Psoas muscle (tissue), 8 donors: ENCODE measurements around the gene MRPL40. TPM values are rescaled to one million over a fixed set of nuclear protein-coding genes. Genes with fewer than 3 reads are reported as not detected.

Source experiments
- ATAC-seq, 4 donors: fragments of 200-7000 bp; cut with Tn5 transposase; one replicate each; pipeline ENCODE4 v1.9.1; 2020; ENCODE audit warnings: moderate library complexity in 3 of 4, mild to moderate bottlenecking in 2 of 4
- DNase-seq, 2 donors: peaks; one replicate each; pipeline ENCODE4 v3.0.0-alpha.2; 2020
- H3K27ac ChIP-seq: fragments of 200-600 bp; one replicate; pipeline ENCODE4 v1.8.0; 2022
- H3K27me3 ChIP-seq, 3 donors: fragments of 200-600 bp in 1 of 3; one replicate each; pipeline versions ENCODE4 v1.6.1 to v1.8.0; 2013 to 2022; ENCODE audit warnings: low read length in 2 of 3, mild to moderate bottlenecking in 2 of 3, moderate library complexity in 1 of 3; ENCODE audit not compliant: insufficient read depth in 3 of 3
- H3K36me3 ChIP-seq, 2 donors: fragments of 200-600 bp in 1 of 2; one replicate each; pipeline versions ENCODE4 v1.6.1 to v1.8.0; 2013 to 2022; ENCODE audit warnings: low read depth in 1 of 2, mild to moderate bottlenecking in 1 of 2, moderate library complexity in 1 of 2; ENCODE audit not compliant: insufficient read depth in 1 of 2
- H3K4me1 ChIP-seq: fragments of 200-600 bp; one replicate; pipeline ENCODE4 v1.8.0; 2022
- H3K4me3 ChIP-seq: fragments of 200-600 bp; one replicate; pipeline ENCODE4 v1.8.0; 2022; ENCODE audit warnings: mild to moderate bottlenecking
- H3K9me3 ChIP-seq: fragments of 200-600 bp; one replicate; pipeline ENCODE4 v1.8.0; 2022
- WGBS, 3 donors: extraction: QIAGEN DNeasy Blood & Tissue Kit; methylation state at CpG; one replicate each; pipeline versions ENCODE4 v1.1.6 to v1.1.7; 2013; 5-methylcytosine and 5-hydroxymethylcytosine counted together
- intact Hi-C, 2 donors: fragments of 100-400 bp; cut with DNase I; formaldehyde crosslinking; loops; one replicate each; pipeline versions ENCODE4 v1.11.0 to v1.14.2; 2022
- polyA plus RNA-seq, 3 donors: library from polyadenylated mRNA; stranded (reverse); fragments of 200-250 nt; gene quantifications; one replicate each; pipeline ENCODE4 v1.2.3, GENCODE V29; 2013
- total RNA-seq, 4 donors: library from RNA; stranded (reverse); fragmentation: NEBNext Ultra II Directional in 2 of 4; extraction: Animal tissue kit (Norgen Biotek cat#: 25700) in 2 of 4; gene quantifications; one replicate each; pipeline versions ENCODE4 v1.2.1 to v1.2.4, GENCODE V29; 2021 to 2023
- TF ChIP-seq, protein P1 (sequence below): fragments of 200-600 bp; IDR thresholded peaks from one replicate; pipeline ENCODE4 v1.8.0; 2022; ENCODE audit warnings: antibody characterized with exemption
- donor health status: healthy with polysubstance abuse.
- donor health status: DM: no; HTN: no; CAD: no; lungs with moderate emphysema.
- donor health status: Bipolar disorder and iron deficiency.
- donor health status: healthy.
- donor health status: DM: yes; HTN: yes; CAD: no.
- donor health status: DM: no; HTN: no; CAD: no.
- donor health status: DM: no; HTN: no; CAD: no.
- donor health status: DM: yes; HTN: yes; CAD: no.

MRPL40 gene
- total and polyA plus RNA-seq, 7 donors, result 45.8 to 78.6 (median 60.1) TPM

- peaks cover 32 to 100% of the 10 kb centered on the region in 2 donors for H3K36me3 ChIP-seq
- H3K4me3 ChIP-seq, result no peak overlapping the region
- ATAC-seq (no peak), DNase-seq (no peak)
- H3K27ac ChIP-seq, result no peak overlapping the region
- intact Hi-C loops, result loop anchor here in 1 of 2 donors (10.0 kb wide), 1 partner anchor 72 kb away; no protein-coding TSS in a partner anchor
- no peaks in the 10 kb centered on the region for H3K9me3 ChIP-seq
- 88 to 95% (median 93%) methylated on average over 10 of the region's 10 CpGs for WGBS, 3 donors
- TF ChIP-seq, protein P1, sequence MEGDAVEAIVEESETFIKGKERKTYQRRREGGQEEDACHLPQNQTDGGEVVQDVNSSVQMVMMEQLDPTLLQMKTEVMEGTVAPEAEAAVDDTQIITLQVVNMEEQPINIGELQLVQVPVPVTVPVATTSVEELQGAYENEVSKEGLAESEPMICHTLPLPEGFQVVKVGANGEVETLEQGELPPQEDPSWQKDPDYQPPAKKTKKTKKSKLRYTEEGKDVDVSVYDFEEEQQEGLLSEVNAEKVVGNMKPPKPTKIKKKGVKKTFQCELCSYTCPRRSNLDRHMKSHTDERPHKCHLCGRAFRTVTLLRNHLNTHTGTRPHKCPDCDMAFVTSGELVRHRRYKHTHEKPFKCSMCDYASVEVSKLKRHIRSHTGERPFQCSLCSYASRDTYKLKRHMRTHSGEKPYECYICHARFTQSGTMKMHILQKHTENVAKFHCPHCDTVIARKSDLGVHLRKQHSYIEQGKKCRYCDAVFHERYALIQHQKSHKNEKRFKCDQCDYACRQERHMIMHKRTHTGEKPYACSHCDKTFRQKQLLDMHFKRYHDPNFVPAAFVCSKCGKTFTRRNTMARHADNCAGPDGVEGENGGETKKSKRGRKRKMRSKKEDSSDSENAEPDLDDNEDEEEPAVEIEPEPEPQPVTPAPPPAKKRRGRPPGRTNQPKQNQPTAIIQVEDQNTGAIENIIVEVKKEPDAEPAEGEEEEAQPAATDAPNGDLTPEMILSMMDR, result no peak
- H3K27me3 ChIP-seq, result no peaks in the 10 kb centered on the region
- no peaks in the 10 kb centered on the region for H3K4me1 ChIP-seq
Observed at GRCh38 chr22:19456541-19456940, 24.2 kb downstream of the MRPL40 start.

- no peak overlapping the region for H3K27ac ChIP-seq
- TF ChIP-seq, protein P1, result no peak
- WGBS, 3 donors, result 92 to 94% (median 94%) methylated on average over 8 of the region's 8 CpGs
- H3K27me3 ChIP-seq, result no peaks in the 10 kb centered on the region
- H3K4me1 ChIP-seq, result no peaks in the 10 kb centered on the region
- no peaks in the 10 kb centered on the region for H3K9me3 ChIP-seq
- DNase-seq (no peak), ATAC-seq (no peak)
- peaks cover 27 to 100% of the 10 kb centered on the region in 2 donors for H3K36me3 ChIP-seq
- intact Hi-C loops, result loop anchor here in 1 of 2 donors (10.0 kb wide), 1 partner anchor 73 kb away; no protein-coding TSS in a partner anchor
- H3K4me3 ChIP-seq, result no peak overlapping the region
Observed at GRCh38 chr22:19457828-19458428, 25.6 kb downstream of the MRPL40 start.

GRCh38 chr22:19460036-19460435 is 27.7 kb downstream of the MRPL40 start:
- intact Hi-C loops, result no loop called here
- ATAC-seq (no peak), DNase-seq (no peak)
- WGBS, 3 donors, result 86 to 91% (median 91%) methylated on average over 2 of the region's 2 CpGs
- no peaks in the 10 kb centered on the region for H3K4me1 ChIP-seq
- peaks cover 27 to 100% of the 10 kb centered on the region in 2 donors for H3K36me3 ChIP-seq
- no peak overlapping the region for H3K27ac ChIP-seq
- H3K4me3 ChIP-seq, result no peak overlapping the region
- H3K27me3 ChIP-seq, result no peaks in the 10 kb centered on the region
- no peaks in the 10 kb centered on the region for H3K9me3 ChIP-seq
- TF ChIP-seq, protein P1, result no peak

DNA sequence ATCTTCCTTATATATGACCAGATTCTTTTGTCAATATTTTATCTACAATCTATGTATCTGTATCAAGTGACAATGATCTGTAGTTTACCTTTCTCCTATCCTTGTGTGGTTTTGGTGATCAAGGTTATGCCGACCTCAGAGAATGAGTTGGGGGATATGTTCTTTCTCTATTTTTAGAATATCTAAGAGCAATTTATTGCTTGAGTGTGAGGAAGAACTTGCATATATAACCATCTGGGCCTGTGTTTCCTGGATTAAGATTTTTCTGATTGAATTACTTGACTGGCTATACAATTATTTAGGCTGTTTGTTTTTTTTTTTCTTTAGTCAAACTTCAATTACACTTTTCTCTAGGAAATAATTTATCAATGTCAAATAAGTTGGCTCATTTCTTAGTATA is 29.2 kb downstream of the MRPL40 start:
- ATAC-seq (no peak), DNase-seq (no peak)
- no peaks in the 10 kb centered on the region for H3K27me3 ChIP-seq
- peaks cover 18 to 100% of the 10 kb centered on the region in 2 donors for H3K36me3 ChIP-seq
- no peaks in the 10 kb centered on the region for H3K4me1 ChIP-seq
- no peak overlapping the region for H3K4me3 ChIP-seq
- 91 to 93% (median 93%) methylated on average over 1 of the region's 1 CpG for WGBS, 3 donors
- TF ChIP-seq, protein P1, result no peak
- no peaks in the 10 kb centered on the region for H3K9me3 ChIP-seq
- H3K27ac ChIP-seq, result no peak overlapping the region
- intact Hi-C loops, result no loop called here

GRCh38 chr22:19463008-19463407 is 30.7 kb downstream of the MRPL40 start:
- Histone ChIP-seq H3K36me3 (peaks cover 20 to 100% of the 10 kb centered on the region in 2 donors), H3K4me1 (no peaks in the 10 kb centered on the region), H3K27ac (no peak overlapping the region), H3K27me3 (no peaks in the 10 kb centered on the region), H3K9me3 (no peaks in the 10 kb centered on the region), H3K4me3 (no peak overlapping the region)
- intact Hi-C loops, result no loop called here
- DNase-seq (no peak), ATAC-seq (no peak)
- TF ChIP-seq, protein P1, result no peak
- WGBS, 3 donors, result 98 to 100% (median 100%) methylated on average over 1 of the region's 1 CpG
